Measurements from ENCODE around the gene KBTBD3. TPM values are rescaled to one million over a fixed set of nuclear protein-coding genes. Genes with fewer than 3 reads are reported as not detected.
"Not testable (repeated sequence)": the region's sequence is repeated elsewhere in the genome, so short reads cannot be mapped to it uniquely, and the experiment has no call there.

KBTBD3 gene
- total RNA-seq, 1 donor from 2014 or later, result 5.4 TPM

- intact Hi-C loops (cut with micrococcal nuclease), result no loop called here
Measured at GRCh38 chr11:106012744-106013143, 64.4 kb downstream of the KBTBD3 start.

DNA sequence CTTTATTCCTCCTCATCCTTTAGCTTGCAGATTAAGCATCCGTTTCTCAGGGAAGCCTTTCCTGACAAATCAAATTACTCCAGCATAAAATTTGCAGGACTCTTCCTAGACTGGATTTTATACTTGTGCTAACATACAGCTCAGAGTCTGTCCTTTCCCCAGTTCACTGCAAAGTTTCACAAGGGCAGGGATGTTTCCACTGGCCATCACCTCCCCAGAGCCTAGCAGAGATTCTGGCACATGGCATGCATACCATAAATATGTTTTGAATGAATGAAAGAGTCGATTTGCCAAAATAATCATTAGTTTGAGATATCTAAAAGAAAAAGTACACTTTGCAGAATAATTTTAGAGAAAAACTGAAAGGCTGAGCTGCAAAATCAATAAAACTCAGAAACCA, 65.7 kb downstream of the KBTBD3 start:
- intact Hi-C loops (cut with micrococcal nuclease), result no loop called here

DNA sequence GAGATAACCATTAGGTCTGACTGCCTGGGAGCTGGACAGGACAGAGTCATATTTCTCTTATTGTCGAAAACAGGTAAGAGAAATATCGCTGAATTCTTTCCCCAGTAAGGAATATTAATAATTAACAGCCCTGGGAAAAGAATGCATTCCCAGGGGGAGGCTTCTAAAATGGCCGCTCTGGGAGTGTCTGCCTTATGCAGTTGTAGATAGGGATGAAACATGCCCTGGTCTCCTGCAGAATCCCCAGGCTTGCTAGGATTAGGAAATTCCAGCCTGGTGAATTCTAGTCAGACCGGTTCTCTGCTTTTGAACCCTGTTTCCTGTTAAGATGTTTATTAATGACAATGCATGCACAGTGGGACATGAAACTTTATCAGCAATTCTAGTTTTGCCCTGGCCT, 74.1 kb downstream of the KBTBD3 start:
- intact Hi-C loops (cut with micrococcal nuclease), result not testable (repeated sequence)

DNA sequence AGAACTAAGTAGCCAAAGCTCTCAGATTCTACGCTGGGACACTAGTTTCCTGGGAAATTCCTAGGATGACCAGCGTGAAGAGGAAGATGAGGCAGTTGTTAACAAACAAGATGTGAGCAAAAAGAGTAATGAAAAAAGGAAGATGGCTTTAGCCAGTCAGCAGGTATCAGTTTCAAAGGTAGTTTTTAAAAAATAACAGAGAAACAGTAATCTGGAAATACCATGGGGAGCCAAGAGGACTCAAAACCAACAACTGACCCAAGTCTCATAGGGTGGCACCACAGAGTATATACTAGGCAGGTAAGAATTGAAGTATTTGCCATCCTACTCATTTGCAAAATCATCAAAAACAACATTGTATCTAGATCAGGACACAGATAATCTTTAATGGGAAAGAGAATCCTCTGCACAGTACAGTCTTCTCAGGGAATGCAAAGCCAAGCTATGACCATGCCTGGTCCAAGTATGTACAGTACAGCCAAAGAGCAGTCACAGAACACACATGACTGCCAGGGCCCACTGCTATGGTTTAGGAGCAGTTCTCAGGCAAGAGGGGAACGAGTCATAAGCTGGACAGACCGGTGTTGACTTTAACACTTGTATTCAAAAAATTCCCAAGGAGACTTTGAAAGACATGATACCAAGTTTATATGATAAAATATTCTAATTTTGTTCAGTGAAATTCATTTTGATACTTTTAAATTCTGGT, 75.7 kb downstream of the KBTBD3 start:
- intact Hi-C loops (cut with micrococcal nuclease), result no loop called here

Other genes with a start within 250 kb of the KBTBD3 start
- gene MSANTD4, start 55.1 kb downstream of the KBTBD3 start, total RNA-seq, result 14.6 and 16.5 TPM in 2 replicates
- gene AASDHPPT, start 315 bp upstream of the KBTBD3 start, total RNA-seq, result 30.8 and 31.8 TPM in 2 replicates

Measured in T-helper 2 cell treated with Interferon-gamma antibody and Interleukin-4, amounts not matched to agents 100 ng/mL and 5 ng/mL, for 36 hours (primary cell).